T-helper 1 cell treated with Interleukin-12 subunit alpha and Interleukin-12 subunit beta and Interleukin-4 antibody, amounts not matched to agents 30 ng/mL and 1 ng/mL, for 36 hours (primary cell): ENCODE data around the gene UCHL5. TPM values are rescaled to one million over a fixed set of nuclear protein-coding genes. Genes with fewer than 3 reads are reported as not detected.
"Not testable (repeated sequence)": the region's sequence is repeated elsewhere in the genome, so short reads cannot be mapped to it uniquely, and the experiment has no call there.

Experiments
- intact Hi-C: fragments of 100-400 bp; cut with micrococcal nuclease; formaldehyde crosslinking; loops from one replicate; pipeline ENCODE4 v1.15.1; 2024
- total RNA-seq: library from RNA; stranded (reverse); gene quantifications from 2 replicates; pipeline ENCODE4 v1.2.3, GENCODE V29; 2022

Gene UCHL5
- total RNA-seq, 1 donor from 2014 or later: 53.9 TPM

DNA sequence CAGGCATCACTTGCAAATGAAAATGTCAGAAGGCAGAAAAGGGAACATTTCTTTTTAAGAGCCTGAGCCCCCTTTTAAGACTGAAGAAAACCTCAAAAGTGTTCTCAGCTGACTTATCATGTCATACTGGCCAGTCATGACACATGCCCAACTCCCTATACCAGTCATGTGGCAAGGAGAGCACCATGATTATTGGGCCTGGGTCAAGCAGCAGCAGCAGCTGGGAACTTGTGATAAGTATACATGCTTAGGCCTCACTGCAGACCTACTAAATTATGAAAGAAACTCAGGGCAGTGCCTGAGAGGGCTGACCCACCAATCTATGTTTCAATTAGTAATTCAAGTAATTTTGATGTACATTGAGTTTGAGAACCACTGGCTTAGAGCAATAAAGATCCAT lies 8.9 kb upstream of the UCHL5 start:
- intact Hi-C loops: loop anchor here (10.0 kb wide), 1 partner anchor 1227 kb away; no protein-coding TSS in a partner anchor

DNA sequence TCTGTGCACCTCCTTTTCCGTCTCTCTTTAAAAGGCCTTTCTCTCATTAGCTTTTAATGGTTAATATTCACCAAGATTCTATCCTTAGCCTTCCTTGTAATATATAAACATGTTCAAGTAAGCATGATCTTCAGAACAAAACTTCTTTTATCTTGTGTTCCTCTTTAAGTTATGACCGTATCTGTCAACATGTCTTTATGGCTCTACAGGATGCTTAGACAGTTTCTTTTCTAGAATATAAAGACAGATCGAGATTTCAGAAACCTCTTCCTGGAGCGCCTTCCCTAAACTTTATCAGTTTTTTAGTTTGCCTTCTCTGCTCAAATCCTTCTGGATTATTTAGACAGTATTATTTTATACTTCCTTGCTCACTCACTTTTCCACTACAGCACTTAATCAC lies 7.4 kb upstream of the UCHL5 start:
- intact Hi-C loops: loop anchor here (10.0 kb wide), 1 partner anchor 1228 kb away; no protein-coding TSS in a partner anchor

DNA sequence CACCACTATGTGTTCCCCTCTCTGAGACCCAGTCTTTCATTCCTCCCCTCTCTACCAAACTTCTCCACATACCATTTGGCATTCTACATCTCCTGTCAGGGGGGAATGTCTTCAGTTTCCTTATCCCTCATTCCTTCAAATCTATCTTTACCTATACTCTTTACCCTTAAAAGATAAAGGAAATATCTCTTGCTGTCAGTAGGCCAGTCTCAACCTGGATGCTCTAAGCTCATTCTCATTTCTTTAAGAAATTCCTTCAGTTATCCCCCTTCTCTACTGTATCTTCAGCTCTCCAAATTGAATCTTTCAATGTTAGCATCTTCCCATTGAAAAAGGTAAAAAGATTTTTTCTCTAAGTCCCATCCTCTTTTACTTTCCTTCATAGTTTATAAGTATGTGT lies 6.8 kb upstream of the UCHL5 start:
- intact Hi-C loops: loop anchor here (10.0 kb wide), 1 partner anchor 1229 kb away; no protein-coding TSS in a partner anchor

DNA sequence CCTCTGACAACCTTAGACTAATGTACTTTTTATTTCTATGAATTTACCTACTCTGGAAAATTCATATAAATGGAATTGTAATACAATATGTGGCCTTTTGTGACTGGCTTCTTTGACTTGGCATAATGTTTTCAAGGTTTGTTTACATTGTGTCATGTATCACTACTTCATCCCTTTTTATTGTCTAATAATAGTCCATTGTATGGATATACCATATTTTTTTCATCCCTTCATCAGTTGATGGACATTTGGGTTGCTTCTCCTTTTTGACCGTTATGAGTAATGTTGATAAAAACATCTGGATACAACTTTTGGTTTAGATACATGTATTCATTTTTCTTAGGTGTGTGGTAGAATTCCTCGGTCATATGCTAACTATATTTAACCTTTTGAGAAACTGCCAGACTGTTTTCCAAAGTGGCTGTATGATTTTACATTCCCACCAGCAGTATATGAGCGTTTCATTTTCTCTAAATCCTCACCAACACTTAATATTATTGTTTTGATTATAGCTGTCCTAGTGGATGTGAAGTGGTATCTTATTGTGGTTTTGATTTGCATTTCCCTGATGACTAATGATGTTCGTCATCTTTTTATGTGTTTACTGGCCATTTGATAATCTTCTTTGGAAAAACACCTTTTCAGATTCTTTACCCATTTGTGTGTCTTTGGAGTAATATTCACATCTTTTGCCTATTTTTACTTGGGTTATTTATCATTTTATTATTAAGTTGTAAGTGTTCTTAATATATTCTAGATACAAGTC lies 3.7 kb upstream of the UCHL5 start:
- intact Hi-C loops: loop anchor here (10.0 kb wide), 1 partner anchor 1232 kb away; no protein-coding TSS in a partner anchor

DNA sequence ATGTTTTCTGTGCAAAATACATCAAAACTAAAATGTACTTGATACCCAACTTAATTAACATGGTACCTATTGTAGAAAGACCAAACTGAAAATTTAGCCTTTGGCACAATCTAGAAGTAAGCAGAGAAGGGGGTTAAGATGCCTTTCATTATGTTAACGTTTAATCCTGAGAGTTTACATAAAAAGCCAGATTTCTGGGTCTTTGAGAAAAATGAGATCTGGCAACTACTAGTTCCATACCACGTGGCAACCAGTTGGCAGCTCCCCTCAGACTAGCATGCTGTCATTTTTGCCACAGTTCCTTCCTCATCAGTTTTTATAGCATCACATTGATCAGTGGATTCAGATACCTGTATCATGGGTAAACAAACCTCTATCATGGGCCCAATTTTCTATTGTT lies 1.8 kb upstream of the UCHL5 start:
- intact Hi-C loops: loop anchor here (1.0 to 10.0 kb wide), 2 partner anchors 9 to 1234 kb away; no protein-coding TSS in a partner anchor

DNA sequence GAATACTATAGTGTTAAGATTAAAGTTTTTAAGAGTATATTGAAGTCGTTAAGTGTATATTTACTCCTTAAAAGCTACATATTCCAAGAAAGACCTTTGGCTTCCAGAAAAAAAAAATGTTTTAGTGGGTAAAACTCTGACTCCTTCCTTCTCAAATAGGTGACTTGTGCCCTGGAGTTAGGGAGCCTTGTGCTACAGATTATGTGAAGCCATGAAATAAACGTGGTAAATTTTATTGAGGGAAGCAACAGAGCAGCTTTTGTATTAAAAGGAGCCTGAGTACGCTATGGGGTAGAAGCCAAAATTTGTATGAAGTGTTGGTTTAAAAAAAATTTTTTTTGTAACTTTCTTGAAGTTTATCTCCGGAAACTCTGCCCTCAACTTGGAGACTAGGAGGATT lies 1.2 kb upstream of the UCHL5 start:
- intact Hi-C loops: loop anchor here (1.0 to 10.0 kb wide), 2 partner anchors 10 to 1234 kb away; no protein-coding TSS in a partner anchor

DNA sequence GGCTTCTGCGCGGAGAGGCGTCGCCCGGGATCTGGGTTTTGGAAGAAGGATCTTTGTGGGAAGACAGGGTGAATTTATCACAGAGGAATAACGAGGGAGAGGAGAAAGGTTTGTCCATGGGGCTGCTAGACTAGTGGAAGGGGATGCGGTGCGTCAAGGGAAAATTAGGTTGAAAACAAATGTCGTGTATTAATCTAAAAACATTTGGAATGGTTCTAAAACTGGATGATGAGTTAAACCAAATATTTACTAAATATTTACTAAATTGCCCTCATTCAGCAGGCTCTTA lies 899 bp upstream of the UCHL5 start:
- intact Hi-C loops: loop anchor here (1.0 to 10.0 kb wide), 2 partner anchors 10 to 1235 kb away; no protein-coding TSS in a partner anchor

DNA sequence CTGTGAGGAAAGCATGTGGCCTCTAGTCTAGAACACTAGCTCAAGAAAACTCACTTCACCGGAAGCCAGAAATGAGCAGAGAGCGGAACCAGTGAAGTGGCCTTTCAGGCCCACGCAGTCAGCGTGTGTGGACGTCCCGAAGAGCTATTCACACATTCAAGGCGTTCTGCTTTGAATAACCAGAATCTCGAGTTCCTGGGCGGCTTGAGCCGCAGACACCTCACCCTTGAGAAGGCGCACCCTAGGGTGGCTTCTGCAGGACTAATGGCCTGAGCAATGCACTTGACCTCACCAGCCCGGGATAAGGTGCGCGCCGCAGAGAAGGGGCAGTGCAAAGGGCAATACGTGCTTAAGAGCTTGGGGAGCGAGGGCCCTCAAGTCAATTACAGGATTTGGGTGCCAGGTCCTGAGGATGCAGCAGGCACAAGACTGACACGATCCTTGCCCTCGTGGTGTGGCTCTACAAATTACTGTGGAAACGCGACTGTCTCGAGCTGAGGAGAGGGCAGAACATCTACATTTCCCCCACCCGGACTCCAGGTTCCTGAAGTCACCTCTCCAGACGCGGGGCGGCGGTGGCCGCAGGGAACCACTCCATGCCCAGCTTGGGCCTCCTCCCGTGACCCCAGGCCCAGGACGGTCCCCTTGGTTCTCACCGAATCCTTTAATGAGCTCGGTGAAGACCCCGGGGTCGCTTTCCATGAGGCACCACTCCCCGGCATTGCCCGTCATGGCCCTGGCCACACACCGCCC lies 455 bp downstream of the UCHL5 start:
- intact Hi-C loops: loop anchor here (1.0 to 5.0 kb wide), 9 partner anchors 39 to 994 kb away; partner anchors contain the start of genes CDC73, GLRX2, RGS1 and RGS2

DNA sequence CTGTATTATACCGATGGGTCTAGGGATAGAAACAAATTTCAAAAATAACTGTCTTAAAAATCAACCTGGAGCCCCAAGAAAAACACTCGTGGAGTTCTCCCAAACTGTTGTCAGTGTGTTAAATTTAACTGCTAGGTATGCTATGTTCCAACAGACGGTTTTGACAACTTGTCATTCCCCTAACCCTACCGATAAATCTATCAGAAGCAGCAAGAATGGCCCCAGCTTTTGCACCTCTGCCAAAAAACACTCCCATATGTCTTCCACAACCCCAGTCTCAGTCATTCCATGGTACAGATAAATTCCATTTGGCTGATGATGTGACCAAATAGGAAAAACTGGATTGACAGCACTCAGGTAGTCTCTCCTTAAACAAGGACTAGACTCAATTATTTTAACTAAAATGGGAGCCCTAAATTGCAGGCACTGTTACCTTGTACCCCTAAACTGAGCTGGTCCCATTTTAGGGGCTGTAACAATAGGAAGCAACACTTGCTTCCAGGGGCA lies 4.9 kb downstream of the UCHL5 start:
- intact Hi-C loops: no loop called here

DNA sequence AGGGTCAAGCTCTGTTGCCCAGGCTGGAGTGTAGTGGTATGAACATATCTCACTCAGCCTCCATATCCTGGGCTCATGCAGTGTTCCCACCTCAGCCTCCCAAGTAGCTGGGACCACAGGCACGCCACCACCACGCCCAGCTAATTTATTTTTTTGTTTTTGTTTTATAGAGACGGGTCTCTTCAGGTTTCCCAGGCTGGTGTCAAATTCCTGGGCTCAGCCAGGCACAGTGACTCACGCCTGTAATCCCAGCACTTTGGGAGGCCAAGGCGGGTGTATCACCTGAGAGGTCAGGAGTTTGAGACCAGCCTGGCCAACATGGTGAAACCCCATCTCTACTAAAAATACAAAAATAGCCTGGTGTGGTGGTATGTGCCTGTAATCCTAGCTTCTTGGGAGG lies 10.2 kb downstream of the UCHL5 start:
- intact Hi-C loops: not testable (repeated sequence)

DNA sequence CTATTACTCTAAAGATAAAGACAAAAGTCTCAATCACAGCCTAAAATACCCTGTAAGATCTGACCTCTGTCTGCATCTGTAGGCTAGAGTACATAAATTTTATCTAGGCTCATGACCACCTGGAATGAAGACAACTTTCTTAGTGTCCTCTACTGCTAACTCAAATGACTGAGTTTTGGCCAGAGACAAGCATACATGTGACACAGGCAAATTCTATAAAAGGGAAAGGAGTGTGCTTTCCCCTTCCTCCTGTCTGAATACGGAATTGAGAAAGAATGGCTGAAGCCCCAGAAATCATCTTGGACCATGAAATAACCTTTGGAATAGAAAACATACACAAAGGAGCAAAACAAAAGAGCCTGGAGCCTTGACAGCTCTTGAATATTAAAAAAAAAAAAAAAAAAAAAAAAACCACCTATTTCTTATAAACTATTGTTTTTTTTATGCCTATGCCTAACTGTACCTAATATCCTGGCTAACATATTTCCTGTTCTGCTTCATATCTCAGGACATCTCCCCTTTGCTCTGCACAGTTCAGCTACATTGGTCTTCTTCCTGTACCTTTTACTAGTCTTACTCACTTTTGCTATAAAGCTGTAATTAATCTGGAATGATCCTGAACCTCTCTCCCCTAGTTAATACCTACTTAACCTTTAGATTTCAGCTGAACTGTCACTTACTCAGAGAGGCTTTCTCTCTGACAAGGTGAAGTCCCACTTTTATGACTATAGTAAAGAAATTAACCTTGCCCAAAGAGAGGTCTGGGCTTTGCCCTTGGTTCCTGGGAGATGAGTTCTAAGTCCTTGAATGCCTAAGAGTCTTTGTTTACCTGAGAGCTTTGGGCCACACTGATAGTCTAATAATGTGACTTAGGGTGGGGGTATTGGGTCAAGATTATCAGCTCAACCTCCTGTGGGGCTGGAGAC lies 16.1 kb downstream of the UCHL5 start:
- intact Hi-C loops: no loop called here

DNA sequence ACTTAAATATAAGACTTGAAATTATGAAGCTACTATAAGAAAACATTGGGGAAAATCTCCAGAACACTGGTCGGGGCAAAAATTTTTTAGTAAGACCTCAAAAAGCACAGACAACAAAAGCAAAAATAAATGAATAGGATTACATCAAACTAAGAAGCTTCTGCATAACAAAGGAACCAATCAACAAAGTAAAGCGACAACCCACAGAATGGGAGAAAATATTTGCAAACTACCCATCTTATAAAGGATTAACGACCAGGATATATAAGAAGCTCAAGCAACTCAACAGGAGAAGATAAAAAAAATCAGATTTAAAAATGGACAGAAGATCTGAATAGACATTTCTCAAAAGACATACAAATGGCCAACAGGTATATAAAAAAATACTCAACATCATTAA lies 19.1 kb downstream of the UCHL5 start:
- intact Hi-C loops: no loop called here

DNA sequence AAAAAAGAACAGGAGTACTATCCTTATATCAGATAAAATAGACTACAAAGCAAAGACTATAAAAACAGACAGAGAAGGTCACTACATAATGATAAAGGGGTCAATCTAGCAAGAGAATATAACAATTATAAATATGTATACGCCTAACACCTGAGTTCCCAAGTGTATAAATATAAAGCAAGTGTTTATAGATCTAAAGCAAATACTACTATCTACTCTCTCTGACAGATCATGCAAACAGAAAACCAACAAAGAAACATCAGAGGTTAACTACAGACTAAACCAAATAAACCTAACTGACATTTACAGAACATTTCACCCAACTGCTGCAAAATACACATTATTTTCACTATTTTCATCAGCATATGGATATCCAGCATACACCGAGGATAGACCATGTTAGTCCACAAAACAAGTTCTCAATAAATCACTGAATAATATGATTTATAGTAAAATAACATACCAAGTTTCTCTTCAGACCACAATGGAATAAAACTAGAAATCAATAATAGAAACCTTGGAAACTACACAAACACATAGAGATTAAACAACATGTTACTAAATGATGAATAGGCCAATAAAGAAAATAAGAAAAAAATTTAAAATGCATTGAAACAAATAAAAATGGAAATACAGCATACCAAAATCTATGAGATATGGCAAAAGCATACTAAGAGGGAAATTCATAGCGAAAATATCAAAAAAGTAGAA lies 22.7 kb downstream of the UCHL5 start:
- intact Hi-C loops: no loop called here

DNA sequence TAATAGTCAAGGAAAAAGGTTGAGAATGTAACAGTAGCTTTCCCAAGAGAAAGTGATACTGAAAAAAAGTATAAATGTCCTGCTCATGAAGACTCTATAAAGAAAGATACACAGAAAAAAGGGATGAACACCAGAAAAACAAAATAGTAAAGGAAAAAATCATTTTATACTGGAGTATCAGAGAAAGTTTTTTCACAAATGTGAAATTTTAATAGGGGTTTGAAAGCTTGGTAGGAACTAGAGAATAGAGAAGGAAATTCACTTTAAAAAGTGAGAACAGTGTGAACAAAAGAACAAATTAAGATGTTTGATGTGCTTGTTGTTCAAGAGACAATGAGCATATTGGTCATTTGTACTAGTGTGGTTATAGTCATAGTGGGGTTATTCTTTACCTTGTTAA lies 25.6 kb downstream of the UCHL5 start:
- intact Hi-C loops: loop anchor here (5.0 kb wide), 1 partner anchor 456 kb away; the partner anchor contains the start of gene RGS1

DNA sequence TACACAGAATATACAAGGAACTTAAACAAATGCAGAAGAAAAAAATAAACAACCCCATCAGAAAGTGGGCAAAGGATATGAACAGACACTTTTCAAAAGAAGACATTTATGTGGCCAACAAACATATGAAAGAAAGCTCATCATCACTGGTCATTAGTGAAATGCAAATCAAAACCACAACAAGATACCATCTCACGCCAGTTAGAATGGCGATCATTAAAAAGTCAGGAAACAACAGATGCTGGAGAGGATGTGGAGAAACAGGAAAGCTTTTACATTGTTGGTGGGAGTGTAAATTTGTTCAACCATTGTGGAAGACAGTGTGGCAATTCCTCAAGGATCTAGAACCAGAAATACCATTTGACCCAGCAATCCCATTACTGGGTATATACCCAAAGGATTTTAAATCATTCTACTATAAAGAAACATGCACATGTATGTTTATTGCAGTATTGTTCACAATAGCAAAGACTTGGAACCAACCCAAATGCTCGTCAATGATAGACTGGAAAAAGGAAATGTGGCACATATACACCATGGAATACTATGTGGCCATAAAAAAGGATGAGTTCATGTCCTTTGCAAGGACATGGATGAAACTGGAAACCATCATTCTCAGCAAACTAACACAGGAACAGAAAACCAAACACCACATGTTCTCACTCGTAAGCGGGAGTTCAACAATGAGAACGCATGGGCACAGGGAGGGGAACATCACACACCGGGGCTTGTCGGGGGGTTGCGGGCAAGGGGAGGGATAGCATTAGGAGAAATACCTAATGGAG lies 26.3 kb downstream of the UCHL5 start:
- intact Hi-C loops: loop anchor here (5.0 kb wide), 1 partner anchor 456 kb away; the partner anchor contains the start of gene RGS1

DNA sequence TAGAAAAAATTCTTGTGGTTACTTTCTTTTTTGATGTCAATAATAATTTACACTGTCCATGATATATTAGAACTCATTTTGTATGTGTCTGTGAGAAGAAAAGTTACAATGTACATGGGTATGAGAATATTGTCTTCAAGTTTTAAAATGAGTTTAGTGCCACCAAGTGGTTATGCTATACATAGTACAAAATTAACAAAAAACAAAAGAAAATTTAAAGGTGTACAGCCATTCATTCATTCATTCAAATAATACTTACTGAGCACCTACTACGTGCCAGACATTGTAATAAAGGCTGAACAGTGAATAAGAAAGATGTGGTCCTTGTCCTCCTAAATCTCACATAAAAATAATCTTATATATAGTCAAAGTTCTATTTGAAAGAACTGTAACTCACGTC lies 27.7 kb downstream of the UCHL5 start:
- intact Hi-C loops: loop anchor here (1.0 to 5.0 kb wide), 4 partner anchors 10 to 557 kb away; partner anchors contain the start of gene RGS1

DNA sequence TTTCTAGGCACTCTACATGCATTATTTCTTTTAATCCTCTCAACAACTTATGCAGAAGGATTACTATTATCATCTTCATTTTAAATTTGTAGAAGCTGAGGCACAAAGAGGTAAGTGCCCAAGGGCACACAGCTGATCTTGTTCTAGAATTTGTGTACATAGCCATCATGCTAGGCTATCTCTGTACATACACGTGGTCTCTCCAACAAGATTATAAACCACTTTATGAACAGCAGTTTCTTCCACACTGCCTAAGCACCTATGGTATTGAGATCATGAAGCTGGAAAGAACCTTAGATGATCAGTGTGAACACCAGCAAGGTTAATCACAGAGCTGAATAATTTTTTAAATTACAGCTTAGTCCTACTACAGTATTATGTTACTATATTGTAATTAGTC lies 28.9 kb downstream of the UCHL5 start:
- intact Hi-C loops: loop anchor here (5.0 kb wide), 1 partner anchor 453 kb away; the partner anchor contains the start of gene RGS1

DNA sequence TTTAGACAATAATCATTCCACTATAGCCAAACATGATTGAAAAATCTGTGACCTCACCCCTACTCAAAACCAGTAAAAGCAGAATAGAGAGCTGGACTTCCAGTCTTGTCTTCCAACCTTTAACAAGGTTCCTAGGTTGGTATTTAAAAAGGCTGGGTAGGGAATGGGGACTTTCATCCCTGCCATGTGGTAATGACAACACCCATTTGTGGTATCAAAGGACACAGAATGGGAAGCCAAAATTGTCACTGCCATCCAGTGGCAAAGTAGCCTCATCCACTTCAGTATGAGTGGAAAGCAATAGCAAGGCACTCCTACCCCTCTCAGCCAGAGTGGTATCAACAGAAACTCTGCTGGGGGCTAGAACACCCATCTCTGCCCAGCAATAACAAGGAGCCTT lies 33.9 kb downstream of the UCHL5 start:
- intact Hi-C loops: no loop called here

DNA sequence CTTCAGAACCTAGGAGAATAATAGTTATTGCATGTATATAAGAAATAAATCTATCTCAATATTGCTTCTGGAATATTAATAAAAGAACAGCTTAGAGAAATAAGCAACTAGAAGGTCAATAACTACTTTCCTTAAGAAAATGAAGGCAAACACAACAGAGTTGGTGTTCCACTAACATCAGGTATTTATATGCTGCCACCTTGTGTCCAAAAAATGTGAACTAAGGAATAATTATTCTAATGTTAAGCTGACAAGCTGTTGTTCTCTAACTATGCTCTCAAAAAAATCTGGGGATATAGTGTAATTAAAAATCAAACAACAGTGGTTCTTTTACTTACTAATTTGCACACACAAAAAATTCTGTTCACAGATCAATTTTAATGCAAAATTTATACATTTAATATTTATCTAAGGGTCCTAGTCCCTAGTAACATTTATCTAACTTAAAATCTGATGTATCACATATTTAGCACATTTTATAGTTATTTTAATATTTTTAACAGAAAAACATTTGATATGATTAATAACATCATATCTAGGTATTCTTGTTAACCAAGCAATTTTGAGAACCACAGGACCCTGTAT lies 39.6 kb downstream of the UCHL5 start:
- intact Hi-C loops: loop anchor here (1.0 to 5.0 kb wide), 5 partner anchors 40 to 545 kb away; partner anchors contain the start of genes RGS1, RO60 and UCHL5
